ENCODE measurements around the gene SLC43A3. TPM values are rescaled to one million over a fixed set of nuclear protein-coding genes. Genes with fewer than 3 reads are reported as not detected.

The SLC43A3 gene
- total RNA-seq, 1 experiment from 2014 or later, result 21.4 TPM

DNA sequence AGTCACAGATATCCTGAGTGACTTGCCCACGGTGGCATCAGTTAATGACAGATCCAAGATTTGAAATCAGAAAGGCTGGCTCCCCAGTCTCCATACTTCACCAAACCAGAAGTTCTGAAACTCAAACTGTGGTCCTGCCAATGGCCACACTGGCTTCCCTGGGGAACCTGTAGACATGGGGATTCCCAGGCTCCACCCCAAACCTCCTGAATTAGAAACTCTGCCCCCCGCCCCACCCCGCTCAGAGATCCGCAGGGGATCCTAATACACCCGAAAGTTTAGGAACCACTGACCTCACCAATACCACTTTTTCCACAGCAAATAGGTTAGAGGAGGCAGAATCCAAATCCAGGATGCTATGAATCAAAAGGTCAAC is 48.7 kb upstream of the SLC43A3 start:
- Histone ChIP-seq H3K23ac (ENCODE audit: insufficient read length, low read depth, low read length) (no peak overlapping the region), H4K20me1 (ENCODE audit: control insufficient read depth, insufficient read depth, insufficient read length) (no peaks in the 10 kb centered on the region), H3K27ac (ENCODE audit: insufficient read length, low read depth, low read length) (no peak overlapping the region), H3K79me1 (ENCODE audit: insufficient read depth, low read depth, low read length, poor library complexity, severe bottlenecking) (no peaks in the 10 kb centered on the region), H4K91ac (ENCODE audit: insufficient read length, low read depth, low read length) (no peak overlapping the region), H2BK120ac (ENCODE audit: low read depth, low read length, poor library complexity, severe bottlenecking) (no peak overlapping the region), H2BK15ac (ENCODE audit: low read depth, low read length) (no peak overlapping the region), H3K4me1 (ENCODE audit: insufficient read depth, low read length) (peaks cover 2% of the 10 kb centered on the region; the same call in 1 of the 2 replicates), H2BK12ac (ENCODE audit: insufficient read length, low read depth, low read length) (no peak overlapping the region), H3K4me2 (ENCODE audit: insufficient read depth, insufficient read length, low read length) (peak overlapping the region; percentile 4), H3K27me3 (ENCODE audit: insufficient read depth, low read length) (peaks cover 6% of the 10 kb centered on the region; the same call in 1 of the 2 replicates), H4K5ac (ENCODE audit: insufficient read length, low read depth, low read length) (no peak overlapping the region), H2AFZ (ENCODE audit: low read length) (no peak overlapping the region), H3K18ac (ENCODE audit: insufficient read length, low read depth, low read length) (no peak overlapping the region), H2BK5ac (ENCODE audit: insufficient read length, low read length) (no peak overlapping the region), H3K79me2 (ENCODE audit: insufficient read depth, low read length) (no peaks in the 10 kb centered on the region), H4K8ac (replicated peaks; ENCODE audit: insufficient read length, low read depth, low read length) (no peak overlapping the region), H3K23me2 (ENCODE audit: insufficient read length, low read depth, low read length, poor library complexity, severe bottlenecking) (peaks cover 6% of the 10 kb centered on the region), H3T11ph (ENCODE audit: low read length) (no peak overlapping the region), H3K9ac (ENCODE audit: extremely low read depth, insufficient read length, low read length) (no peak overlapping the region), H3K56ac (ENCODE audit: insufficient read length, low read depth, low read length) (no peak overlapping the region), H3K9me3 (ENCODE audit: control insufficient read depth, low read depth, low read length) (no peaks in the 10 kb centered on the region), H2BK20ac (ENCODE audit: low read depth, low read length, poor library complexity, severe bottlenecking) (no peak overlapping the region), H3K4ac (ENCODE audit: low read depth, low read length) (no peak overlapping the region), H2AK5ac (ENCODE audit: insufficient read length, low read length) (no peak overlapping the region), H3K14ac (ENCODE audit: insufficient read depth, low read length) (no peak overlapping the region)
- Mint-ChIP-seq H3K9me3 (no peaks in the 10 kb centered on the region; a peak in 2 of 5 replicates), H3K4me1 (peaks cover 28 to 55% of the 10 kb centered on the region in 2 experiments), H3K27ac (no peak overlapping the region), H3K36me3 (ENCODE audit: insufficient read depth in 1 of 3, low read depth in 3 of 3) (peaks cover 7 to 9% (median 8%) of the 10 kb centered on the region in 3 experiments; a peak in 4 of 7 replicates), H3K27me3 (ENCODE audit: low read depth) (peaks cover 68% of the 10 kb centered on the region), H3K4me3 (peak overlapping the region; percentile 56 to 67; a peak in 4 of 5 replicates)
- DNase-seq, result no peak
- WGBS (ENCODE audit: extremely low coverage, insufficient read length, low lambda C conversion rate), result no CpG with 5 or more reads among the region's 5 CpGs
- TF ChIP-seq, protein P1, sequence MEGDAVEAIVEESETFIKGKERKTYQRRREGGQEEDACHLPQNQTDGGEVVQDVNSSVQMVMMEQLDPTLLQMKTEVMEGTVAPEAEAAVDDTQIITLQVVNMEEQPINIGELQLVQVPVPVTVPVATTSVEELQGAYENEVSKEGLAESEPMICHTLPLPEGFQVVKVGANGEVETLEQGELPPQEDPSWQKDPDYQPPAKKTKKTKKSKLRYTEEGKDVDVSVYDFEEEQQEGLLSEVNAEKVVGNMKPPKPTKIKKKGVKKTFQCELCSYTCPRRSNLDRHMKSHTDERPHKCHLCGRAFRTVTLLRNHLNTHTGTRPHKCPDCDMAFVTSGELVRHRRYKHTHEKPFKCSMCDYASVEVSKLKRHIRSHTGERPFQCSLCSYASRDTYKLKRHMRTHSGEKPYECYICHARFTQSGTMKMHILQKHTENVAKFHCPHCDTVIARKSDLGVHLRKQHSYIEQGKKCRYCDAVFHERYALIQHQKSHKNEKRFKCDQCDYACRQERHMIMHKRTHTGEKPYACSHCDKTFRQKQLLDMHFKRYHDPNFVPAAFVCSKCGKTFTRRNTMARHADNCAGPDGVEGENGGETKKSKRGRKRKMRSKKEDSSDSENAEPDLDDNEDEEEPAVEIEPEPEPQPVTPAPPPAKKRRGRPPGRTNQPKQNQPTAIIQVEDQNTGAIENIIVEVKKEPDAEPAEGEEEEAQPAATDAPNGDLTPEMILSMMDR (conservative IDR thresholded peaks at IDR 0.05), result no peak

All from H9 (cell line).